ENCODE results near the gene ATP2C1.

The ATP2C1 gene

GRCh38 chr3:130901463-130902204, 7.8 kb downstream of the ATP2C1 start:
- CTCF ChIA-PET, result no interaction called here
- POLR2A ChIA-PET, result no interaction called here

GRCh38 chr3:130903412-130903908, 9.6 kb downstream of the ATP2C1 start:
- no peaks in the 10 kb centered on the region for H3K27me3 ChIP-seq (replicated peaks in 2 of 5; ENCODE audit: control insufficient read depth in 4 of 5, insufficient read depth in 5 of 5, low read length in 4 of 5)
- ChIA-PET CTCF (interaction anchor here (1.0 to 1.6 kb wide), 2 partner anchors 9 to 46 kb away, joined by 3 to 5 read pairs; partner anchors contain the start of gene ATP2C1), POLR2A (no interaction called here)
- WGBS (ENCODE audit: insufficient coverage), result no CpG with 5 or more reads among the region's 1 CpG
- no peak overlapping the region for H3K4me3 ChIP-seq (ENCODE audit: control insufficient read depth in 1 of 7, extremely low read depth in 1 of 7, insufficient read depth in 4 of 7, low read depth in 2 of 7, low read length in 6 of 7)
- no peaks in the 10 kb centered on the region for H3K9me3 ChIP-seq (ENCODE audit: control extremely low read depth in 1 of 5, control insufficient read depth in 4 of 5, insufficient read depth in 2 of 5, low read depth in 1 of 5, low read length in 4 of 5)
- peaks cover 0 to 15% (median 6%) of the 10 kb centered on the region in 4 experiments for H3K4me1 ChIP-seq (ENCODE audit: control extremely low read depth in 1 of 4, control insufficient read depth in 4 of 4, insufficient read depth in 4 of 4, low read length in 3 of 4)
- no peak for DNase-seq
- no peak overlapping the region for H3K27ac ChIP-seq (ENCODE audit: insufficient read depth in 1 of 2, low read depth in 1 of 2, low read length in 2 of 2, poor library complexity in 1 of 2, severe bottlenecking in 2 of 2)
- H3K36me3 ChIP-seq (ENCODE audit: control insufficient read depth in 4 of 4, insufficient read depth in 4 of 4, low read length in 3 of 4), result peaks cover 0 to 6% (median 0%) of the 10 kb centered on the region in 4 experiments

More at GRCh38 chr3:130901463-130902204, 7.8 kb downstream of the ATP2C1 start:
- Histone ChIP-seq H3K27ac (ENCODE audit: insufficient read depth in 1 of 2, low read depth in 1 of 2, low read length in 2 of 2, poor library complexity in 1 of 2, severe bottlenecking in 2 of 2) (no peak overlapping the region), H3K9me3 (ENCODE audit: control extremely low read depth in 1 of 5, control insufficient read depth in 4 of 5, insufficient read depth in 2 of 5, low read depth in 1 of 5, low read length in 4 of 5) (no peaks in the 10 kb centered on the region), H3K27me3 (replicated peaks in 2 of 5; ENCODE audit: control insufficient read depth in 4 of 5, insufficient read depth in 5 of 5, low read length in 4 of 5) (no peaks in the 10 kb centered on the region), H3K36me3 (ENCODE audit: control insufficient read depth in 4 of 4, insufficient read depth in 4 of 4, low read length in 3 of 4) (peaks cover 0 to 4% (median 0%) of the 10 kb centered on the region in 4 experiments), H3K4me1 (ENCODE audit: control extremely low read depth in 1 of 4, control insufficient read depth in 4 of 4, insufficient read depth in 4 of 4, low read length in 3 of 4) (peaks cover 0 to 23% (median 6%) of the 10 kb centered on the region in 4 experiments), H3K4me3 (ENCODE audit: control insufficient read depth in 1 of 7, extremely low read depth in 1 of 7, insufficient read depth in 4 of 7, low read depth in 2 of 7, low read length in 6 of 7) (no peak overlapping the region)
- WGBS (ENCODE audit: insufficient coverage), result 86% methylated on average over 6 of the region's 6 CpGs
- DNase-seq, result no peak

- Histone ChIP-seq H3K27ac (ENCODE audit: insufficient read depth in 1 of 2, low read depth in 1 of 2, low read length in 2 of 2, poor library complexity in 1 of 2, severe bottlenecking in 2 of 2) (no peak overlapping the region), H3K4me3 (ENCODE audit: control insufficient read depth in 1 of 7, extremely low read depth in 1 of 7, insufficient read depth in 4 of 7, low read depth in 2 of 7, low read length in 6 of 7) (no peak overlapping the region), H3K9me3 (ENCODE audit: control extremely low read depth in 1 of 5, control insufficient read depth in 4 of 5, insufficient read depth in 2 of 5, low read depth in 1 of 5, low read length in 4 of 5) (no peaks in the 10 kb centered on the region), H3K27me3 (replicated peaks in 2 of 5; ENCODE audit: control insufficient read depth in 4 of 5, insufficient read depth in 5 of 5, low read length in 4 of 5) (no peaks in the 10 kb centered on the region), H3K4me1 (ENCODE audit: control extremely low read depth in 1 of 4, control insufficient read depth in 4 of 4, insufficient read depth in 4 of 4, low read length in 3 of 4) (peaks cover 0 to 15% (median 6%) of the 10 kb centered on the region in 4 experiments), H3K36me3 (ENCODE audit: control insufficient read depth in 4 of 4, insufficient read depth in 4 of 4, low read length in 3 of 4) (peaks cover 0 to 6% (median under 1%) of the 10 kb centered on the region in 4 experiments)
- ChIA-PET CTCF (no interaction called here), POLR2A (no interaction called here)
- no CpG with 5 or more reads among the region's 1 CpG for WGBS (ENCODE audit: insufficient coverage)
- DNase-seq, result no peak
Measured at GRCh38 chr3:130904491-130904890, 10.6 kb downstream of the ATP2C1 start.

DNA sequence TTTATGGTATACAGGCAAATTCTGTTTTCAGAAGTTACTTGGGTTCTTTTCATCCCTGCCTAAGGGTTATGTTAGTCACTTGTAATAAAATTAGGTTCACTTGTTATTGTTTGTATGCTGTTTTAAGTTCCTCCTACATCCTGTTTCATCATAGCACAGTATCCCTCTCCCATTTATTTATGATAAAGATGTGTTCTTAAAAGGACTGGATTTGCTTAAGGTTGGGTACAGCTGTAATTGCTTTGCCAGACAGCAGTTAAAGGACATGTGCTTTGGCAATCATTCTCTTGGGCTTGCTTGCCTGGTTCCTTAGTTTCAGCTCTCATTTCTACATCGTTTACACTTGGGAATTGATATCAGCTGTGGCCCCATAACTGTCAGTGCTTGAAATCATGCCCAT, 11.7 kb downstream of the ATP2C1 start:
- 100% methylated on average over 1 of the region's 1 CpG for WGBS (ENCODE audit: insufficient coverage)
- ChIA-PET CTCF (no interaction called here), POLR2A (no interaction called here)
- peaks cover 0 to 14% (median 6%) of the 10 kb centered on the region in 4 experiments for H3K4me1 ChIP-seq (ENCODE audit: control extremely low read depth in 1 of 4, control insufficient read depth in 4 of 4, insufficient read depth in 4 of 4, low read length in 3 of 4)
- no peaks in the 10 kb centered on the region for H3K9me3 ChIP-seq (ENCODE audit: control extremely low read depth in 1 of 5, control insufficient read depth in 4 of 5, insufficient read depth in 2 of 5, low read depth in 1 of 5, low read length in 4 of 5)
- H3K4me3 ChIP-seq (ENCODE audit: control insufficient read depth in 1 of 7, extremely low read depth in 1 of 7, insufficient read depth in 4 of 7, low read depth in 2 of 7, low read length in 6 of 7), result no peak overlapping the region
- H3K36me3 ChIP-seq (ENCODE audit: control insufficient read depth in 4 of 4, insufficient read depth in 4 of 4, low read length in 3 of 4), result peaks cover 0 to 6% (median under 1%) of the 10 kb centered on the region in 4 experiments
- DNase-seq, result no peak
- no peaks in the 10 kb centered on the region for H3K27me3 ChIP-seq (replicated peaks in 2 of 5; ENCODE audit: control insufficient read depth in 4 of 5, insufficient read depth in 5 of 5, low read length in 4 of 5)
- no peak overlapping the region for H3K27ac ChIP-seq (ENCODE audit: insufficient read depth in 1 of 2, low read depth in 1 of 2, low read length in 2 of 2, poor library complexity in 1 of 2, severe bottlenecking in 2 of 2)

DNA sequence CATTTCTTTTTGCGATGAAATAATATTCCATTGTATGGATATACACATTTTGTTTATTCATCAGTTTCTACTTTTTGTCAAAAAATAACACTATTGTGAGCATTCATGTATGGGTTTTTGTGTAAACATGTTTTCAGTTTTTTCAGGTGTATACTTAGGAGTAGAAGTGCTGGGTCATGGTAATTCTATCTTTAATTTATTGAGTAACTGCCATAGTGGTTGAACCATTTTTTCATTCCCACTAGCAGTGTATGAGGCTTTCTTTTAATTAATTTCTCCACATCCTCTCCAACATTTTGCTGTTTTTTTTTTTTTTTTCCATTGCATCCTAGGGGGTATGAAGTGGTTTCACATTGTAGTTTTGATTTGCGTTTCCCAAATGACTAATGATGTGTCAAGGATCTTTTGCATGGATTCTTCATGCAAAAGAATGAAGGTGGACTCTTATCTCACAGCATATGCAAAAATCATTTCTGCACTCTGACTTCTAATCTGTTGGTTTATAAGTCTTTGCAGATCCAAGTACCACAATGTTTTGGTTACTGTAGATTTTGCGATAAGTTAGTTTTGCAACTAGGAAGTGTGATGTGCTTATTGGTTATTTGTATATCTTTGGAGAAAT, 12.6 kb downstream of the ATP2C1 start:
- no peak for DNase-seq

GRCh38 chr3:130907500-130907899, 13.6 kb downstream of the ATP2C1 start:
- ChIA-PET POLR2A (no interaction called here), CTCF (no interaction called here)
- Histone ChIP-seq H3K4me3 (ENCODE audit: control insufficient read depth in 1 of 7, extremely low read depth in 1 of 7, insufficient read depth in 4 of 7, low read depth in 2 of 7, low read length in 6 of 7) (no peak overlapping the region), H3K9me3 (ENCODE audit: control extremely low read depth in 1 of 5, control insufficient read depth in 4 of 5, insufficient read depth in 2 of 5, low read depth in 1 of 5, low read length in 4 of 5) (no peaks in the 10 kb centered on the region), H3K27ac (ENCODE audit: insufficient read depth in 1 of 2, low read depth in 1 of 2, low read length in 2 of 2, poor library complexity in 1 of 2, severe bottlenecking in 2 of 2) (no peak overlapping the region), H3K36me3 (ENCODE audit: control insufficient read depth in 4 of 4, insufficient read depth in 4 of 4, low read length in 3 of 4) (peaks cover 0 to 3% (median under 1%) of the 10 kb centered on the region in 4 experiments), H3K27me3 (replicated peaks in 2 of 5; ENCODE audit: control insufficient read depth in 4 of 5, insufficient read depth in 5 of 5, low read length in 4 of 5) (no peaks in the 10 kb centered on the region), H3K4me1 (ENCODE audit: control extremely low read depth in 1 of 4, control insufficient read depth in 4 of 4, insufficient read depth in 4 of 4, low read length in 3 of 4) (peaks cover 0 to 12% (median 6%) of the 10 kb centered on the region in 4 experiments)
- DNase-seq, result no peak

More for the DNA sequence above, 12.6 kb downstream of the ATP2C1 start:
- Histone ChIP-seq H3K36me3 (ENCODE audit: control insufficient read depth in 4 of 4, insufficient read depth in 4 of 4, low read length in 3 of 4) (peaks cover 0 to 6% (median under 1%) of the 10 kb centered on the region in 4 experiments), H3K4me1 (ENCODE audit: control extremely low read depth in 1 of 4, control insufficient read depth in 4 of 4, insufficient read depth in 4 of 4, low read length in 3 of 4) (peaks cover 0 to 14% (median 6%) of the 10 kb centered on the region in 4 experiments), H3K27ac (ENCODE audit: insufficient read depth in 1 of 2, low read depth in 1 of 2, low read length in 2 of 2, poor library complexity in 1 of 2, severe bottlenecking in 2 of 2) (no peak overlapping the region), H3K9me3 (ENCODE audit: control extremely low read depth in 1 of 5, control insufficient read depth in 4 of 5, insufficient read depth in 2 of 5, low read depth in 1 of 5, low read length in 4 of 5) (no peaks in the 10 kb centered on the region), H3K4me3 (ENCODE audit: control insufficient read depth in 1 of 7, extremely low read depth in 1 of 7, insufficient read depth in 4 of 7, low read depth in 2 of 7, low read length in 6 of 7) (no peak overlapping the region), H3K27me3 (replicated peaks in 2 of 5; ENCODE audit: control insufficient read depth in 4 of 5, insufficient read depth in 5 of 5, low read length in 4 of 5) (no peaks in the 10 kb centered on the region)
- CTCF ChIA-PET, result no interaction called here
- POLR2A ChIA-PET, result no interaction called here
- WGBS (ENCODE audit: insufficient coverage), result 100% methylated on average over 1 of the region's 3 CpGs

GRCh38 chr3:130907966-130908365, 14.1 kb downstream of the ATP2C1 start:
- POLR2A ChIA-PET, result no interaction called here
- peaks cover 0 to 12% (median 6%) of the 10 kb centered on the region in 4 experiments for H3K4me1 ChIP-seq (ENCODE audit: control extremely low read depth in 1 of 4, control insufficient read depth in 4 of 4, insufficient read depth in 4 of 4, low read length in 3 of 4)
- H3K9me3 ChIP-seq (ENCODE audit: control extremely low read depth in 1 of 5, control insufficient read depth in 4 of 5, insufficient read depth in 2 of 5, low read depth in 1 of 5, low read length in 4 of 5), result no peaks in the 10 kb centered on the region
- CTCF ChIA-PET, result no interaction called here
- H3K27me3 ChIP-seq (replicated peaks in 2 of 5; ENCODE audit: control insufficient read depth in 4 of 5, insufficient read depth in 5 of 5, low read length in 4 of 5), result no peaks in the 10 kb centered on the region
- DNase-seq, result no peak
- H3K4me3 ChIP-seq (ENCODE audit: control insufficient read depth in 1 of 7, extremely low read depth in 1 of 7, insufficient read depth in 4 of 7, low read depth in 2 of 7, low read length in 6 of 7), result no peak overlapping the region
- H3K27ac ChIP-seq (ENCODE audit: insufficient read depth in 1 of 2, low read depth in 1 of 2, low read length in 2 of 2, poor library complexity in 1 of 2, severe bottlenecking in 2 of 2), result no peak overlapping the region
- H3K36me3 ChIP-seq (ENCODE audit: control insufficient read depth in 4 of 4, insufficient read depth in 4 of 4, low read length in 3 of 4), result peaks cover 0 to 3% (median under 1%) of the 10 kb centered on the region in 4 experiments
